Thoracic aorta (tissue), 2 donors: ENCODE data around the gene CDH23. TPM values are rescaled to one million over a fixed set of nuclear protein-coding genes. Genes with fewer than 3 reads are reported as not detected.
"Not testable (repeated sequence)": the region's sequence is repeated elsewhere in the genome, so short reads cannot be mapped to it uniquely, and the experiment has no call there.

Experiments used
- ATAC-seq: fragments of 150-250 bp; one replicate; pipeline ENCODE4 v1.8.0; 2017; ENCODE audit warnings: low read depth; ENCODE audit not compliant: insufficient number of reproducible peaks, low FRiP score
- DNase-seq: peaks from one replicate; pipeline ENCODE4 v3.0.0-alpha.2; 2020; ENCODE audit warnings: low spot score
- H3K27ac ChIP-seq, 2 donors: fragments of 200-600 bp; sonication (generic); 1 replicate in 1 of 2; 2 replicates in 1 of 2; pipeline ENCODE4 v1.5.1; 2016; ENCODE audit warnings: mild to moderate bottlenecking in 2 of 2, moderate library complexity in 2 of 2
- H3K27me3 ChIP-seq: fragments of 200-600 bp; sonication (generic); replicated peaks from 2 replicates; pipeline ENCODE4 v1.6.0; 2016; ENCODE audit warnings: mild to moderate bottlenecking; ENCODE audit not compliant: insufficient read depth
- H3K36me3 ChIP-seq: fragments of 200-600 bp; sonication (generic); one replicate; pipeline ENCODE4 v1.5.1; 2016
- H3K4me1 ChIP-seq, 2 donors: fragments of 200-600 bp; sonication (generic); 1 replicate in 1 of 2; 2 replicates in 1 of 2; pipeline versions ENCODE4 v1.5.1 to v1.6.0; 2016; ENCODE audit warnings: low read depth in 2 of 2, mild to moderate bottlenecking in 1 of 2; ENCODE audit not compliant: control insufficient read depth in 1 of 2
- H3K4me3 ChIP-seq: fragments of 200-600 bp; sonication (generic); 2 replicates; pipeline ENCODE4 v1.5.1; 2016; ENCODE audit warnings: mild to moderate bottlenecking
- H3K9me3 ChIP-seq: fragments of 200-600 bp; sonication (generic); 2 replicates; pipeline ENCODE4 v1.5.1; 2016
- total RNA-seq, 2 donors: library from RNA; depleted of rRNA; stranded (reverse); fragments of >200 nt; gene quantifications; one replicate each; pipeline versions ENCODE4 v1.1.0 to v1.2.3, GENCODE V29; 2016
- TF ChIP-seq, protein P1 (sequence below): fragments of 200-600 bp; sonication (generic); IDR thresholded peaks from one replicate; pipeline ENCODE4 v1.5.1; 2019; ENCODE audit warnings: antibody characterized with exemption

Gene CDH23
- total RNA-seq, 2 donors from 2014 or later = 10.6 to 10.8 TPM

DNA sequence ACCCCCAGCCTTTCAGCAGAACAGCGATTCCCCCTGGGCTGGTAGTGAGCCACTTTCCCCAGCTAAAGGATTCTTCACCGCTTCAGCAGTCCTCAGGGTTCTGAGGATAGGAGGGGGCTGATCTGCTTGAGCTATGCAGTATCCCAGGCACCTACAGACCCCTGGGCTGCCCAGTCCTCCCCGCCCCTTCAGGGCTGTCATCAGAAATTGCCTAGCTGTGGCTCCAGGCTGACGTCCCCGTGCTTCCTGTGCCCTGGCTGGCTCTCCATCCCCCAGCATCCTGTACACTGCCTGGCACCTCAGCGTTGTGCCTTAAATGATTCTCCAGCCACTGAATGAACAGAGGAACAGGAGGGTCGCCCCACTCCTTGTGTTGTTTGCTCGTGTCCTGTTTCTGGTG lies 38.4 kb upstream of the CDH23 start:
- Histone ChIP-seq H3K36me3 (peaks cover 18% of the 10 kb centered on the region), H3K9me3 (no peaks in the 10 kb centered on the region), H3K27me3 (no peaks in the 10 kb centered on the region), H3K27ac (no peak overlapping the region), H3K4me3 (no peak overlapping the region), H3K4me1 (no peaks in the 10 kb centered on the region)
- no peak for DNase-seq
- no peak for ATAC-seq
- TF ChIP-seq, protein P1, sequence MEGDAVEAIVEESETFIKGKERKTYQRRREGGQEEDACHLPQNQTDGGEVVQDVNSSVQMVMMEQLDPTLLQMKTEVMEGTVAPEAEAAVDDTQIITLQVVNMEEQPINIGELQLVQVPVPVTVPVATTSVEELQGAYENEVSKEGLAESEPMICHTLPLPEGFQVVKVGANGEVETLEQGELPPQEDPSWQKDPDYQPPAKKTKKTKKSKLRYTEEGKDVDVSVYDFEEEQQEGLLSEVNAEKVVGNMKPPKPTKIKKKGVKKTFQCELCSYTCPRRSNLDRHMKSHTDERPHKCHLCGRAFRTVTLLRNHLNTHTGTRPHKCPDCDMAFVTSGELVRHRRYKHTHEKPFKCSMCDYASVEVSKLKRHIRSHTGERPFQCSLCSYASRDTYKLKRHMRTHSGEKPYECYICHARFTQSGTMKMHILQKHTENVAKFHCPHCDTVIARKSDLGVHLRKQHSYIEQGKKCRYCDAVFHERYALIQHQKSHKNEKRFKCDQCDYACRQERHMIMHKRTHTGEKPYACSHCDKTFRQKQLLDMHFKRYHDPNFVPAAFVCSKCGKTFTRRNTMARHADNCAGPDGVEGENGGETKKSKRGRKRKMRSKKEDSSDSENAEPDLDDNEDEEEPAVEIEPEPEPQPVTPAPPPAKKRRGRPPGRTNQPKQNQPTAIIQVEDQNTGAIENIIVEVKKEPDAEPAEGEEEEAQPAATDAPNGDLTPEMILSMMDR = no peak

GRCh38 chr10:71358906-71359305 lies 37.8 kb upstream of the CDH23 start:
- not testable (repeated sequence) for H3K27me3 ChIP-seq, H3K9me3 ChIP-seq, H3K4me1 ChIP-seq, ATAC-seq, DNase-seq, H3K27ac ChIP-seq, H3K4me3 ChIP-seq
- peaks cover 18% of the 10 kb centered on the region for H3K36me3 ChIP-seq

GRCh38 chr10:71359364-71360046 lies 37.2 kb upstream of the CDH23 start:
- DNase-seq = no peak
- no peaks in the 10 kb centered on the region for H3K9me3 ChIP-seq
- no peaks in the 10 kb centered on the region for H3K4me1 ChIP-seq
- H3K27me3 ChIP-seq = no peaks in the 10 kb centered on the region
- H3K4me3 ChIP-seq = no peak overlapping the region
- TF ChIP-seq, protein P1 = no peak
- peaks cover 18% of the 10 kb centered on the region for H3K36me3 ChIP-seq
- no peak for ATAC-seq
- H3K27ac ChIP-seq = no peak overlapping the region

GRCh38 chr10:71360735-71361134 lies 36.0 kb upstream of the CDH23 start:
- Histone ChIP-seq H3K27me3 (no peaks in the 10 kb centered on the region), H3K36me3 (peaks cover 18% of the 10 kb centered on the region), H3K4me3 (no peak overlapping the region), H3K27ac (no peak overlapping the region), H3K4me1 (no peaks in the 10 kb centered on the region), H3K9me3 (no peaks in the 10 kb centered on the region)
- TF ChIP-seq, protein P1 = no peak
- ATAC-seq (no peak), DNase-seq (no peak)

GRCh38 chr10:71361581-71361980 lies 35.1 kb upstream of the CDH23 start:
- H3K4me1 ChIP-seq = no peaks in the 10 kb centered on the region
- ATAC-seq = no peak
- peaks cover 12% of the 10 kb centered on the region for H3K36me3 ChIP-seq
- H3K27ac ChIP-seq = no peak overlapping the region
- TF ChIP-seq, protein P1 = no peak
- DNase-seq = no peak
- no peaks in the 10 kb centered on the region for H3K9me3 ChIP-seq
- H3K4me3 ChIP-seq = no peak overlapping the region
- no peaks in the 10 kb centered on the region for H3K27me3 ChIP-seq

GRCh38 chr10:71362141-71362540 lies 34.6 kb upstream of the CDH23 start:
- TF ChIP-seq, protein P1 = no peak

More at GRCh38 chr10:71362141-71362540, 34.6 kb upstream of the CDH23 start:
- Histone ChIP-seq H3K27me3 (no peaks in the 10 kb centered on the region), H3K27ac (no peak overlapping the region), H3K9me3 (no peaks in the 10 kb centered on the region), H3K4me3 (no peak overlapping the region), H3K36me3 (peaks cover 10% of the 10 kb centered on the region), H3K4me1 (no peaks in the 10 kb centered on the region)
- DNase-seq (no peak), ATAC-seq (no peak)
